NCI-H1105 (cell line): ENCODE measurements around the gene TAF13.
A peak's percentile ranks its signal among the peaks of the same experiment; 100 is the strongest.
"Not testable (repeated sequence)": the region's sequence is repeated elsewhere in the genome, so short reads cannot be mapped to it uniquely, and the experiment has no call there.

Source experiments
- DNase-seq: peaks from one replicate; lab custom pipeline; 2025; lab: John Stamatoyannopoulos, UW

The TAF13 gene

GRCh38 chr1:109046671-109047070 lies 29.1 kb downstream of the TAF13 start:
- DNase-seq = no peak

GRCh38 chr1:109045595-109045994 lies 30.2 kb downstream of the TAF13 start:
- DNase-seq = no peak

GRCh38 chr1:109041621-109042468 lies 34.0 kb downstream of the TAF13 start, which contains the start of gene WDR47:
TSS of gene WDR47 (minus strand) at chr1:109042102. CDS start at chr1:109023512, 18,590 bp downstream.
- DNase-seq = peak; percentile 97

GRCh38 chr1:109040989-109041620 lies 34.7 kb downstream of the TAF13 start:
- DNase-seq = peak; percentile 59

- DNase-seq = no peak
These were observed 35.2 kb downstream of the TAF13 start for GRCh38 chr1:109040627-109040988.

- DNase-seq = no peak
These were observed 41.4 kb downstream of the TAF13 start for GRCh38 chr1:109034382-109034781.

- DNase-seq = not testable (repeated sequence)
These were observed 46.3 kb downstream of the TAF13 start for GRCh38 chr1:109029493-109029892.

- DNase-seq = no peak
These were observed 48.0 kb downstream of the TAF13 start for GRCh38 chr1:109027841-109028240.

- no peak for DNase-seq
These were observed 50.1 kb downstream of the TAF13 start for GRCh38 chr1:109025694-109026093.

- no peak for DNase-seq
These were observed 51.2 kb downstream of the TAF13 start for GRCh38 chr1:109024646-109025045.

GRCh38 chr1:109020693-109021257 lies 55.0 kb downstream of the TAF13 start:
- DNase-seq = no peak

GRCh38 chr1:109017719-109018118 lies 58.1 kb downstream of the TAF13 start:
- DNase-seq = not testable (repeated sequence)

- DNase-seq = no peak
These were observed 58.7 kb downstream of the TAF13 start for GRCh38 chr1:109017134-109017533.
